Liver (tissue), 9 donors: ENCODE data around the gene TGIF1. TPM values are rescaled to one million over a fixed set of nuclear protein-coding genes. Genes with fewer than 3 reads are reported as not detected.
A peak's percentile ranks its signal among the peaks of the same experiment; 100 is the strongest.

ENCODE experiments used
- DNase-seq: peaks from one replicate; pipeline ENCODE4 v3.0.0-alpha.2; 2017; ENCODE audit warnings: low spot score
- H3K27ac ChIP-seq, 2 donors: one replicate each; pipeline ENCODE4 v1.7.0; 2013; ENCODE audit warnings: inconsistent platforms in 2 of 2, low read length in 2 of 2, control low read depth in 1 of 2, low read depth in 1 of 2, mild to moderate bottlenecking in 1 of 2
- H3K27me3 ChIP-seq, 4 donors: one replicate each; pipeline versions ENCODE4 v1.6.1 to v1.7.0; 2013; ENCODE audit warnings: low read length in 3 of 4, inconsistent platforms in 1 of 4, mild to moderate bottlenecking in 1 of 4, moderate library complexity in 1 of 4; ENCODE audit not compliant: control insufficient read depth in 4 of 4, insufficient read depth in 4 of 4
- H3K36me3 ChIP-seq, 4 donors: one replicate each; pipeline versions ENCODE4 v1.6.1 to v1.7.0; 2013; ENCODE audit warnings: low read length in 3 of 4, mild to moderate bottlenecking in 3 of 4, low read depth in 1 of 4, moderate library complexity in 1 of 4; ENCODE audit not compliant: control insufficient read depth in 4 of 4, insufficient read depth in 3 of 4
- H3K4me1 ChIP-seq, 4 donors: one replicate each; pipeline versions ENCODE4 v1.6.1 to v1.7.0; 2013; ENCODE audit warnings: low read length in 3 of 4, mild to moderate bottlenecking in 3 of 4, moderate library complexity in 1 of 4; ENCODE audit not compliant: control insufficient read depth in 4 of 4, insufficient read depth in 4 of 4
- H3K4me3 ChIP-seq, 3 donors: one replicate each; pipeline versions ENCODE4 v1.6.1 to v1.7.0; 2013; ENCODE audit warnings: low read length in 3 of 3, control low read depth in 1 of 3, low read depth in 1 of 3, mild to moderate bottlenecking in 1 of 3
- H3K9ac ChIP-seq, 2 donors: one replicate each; pipeline ENCODE4 v1.7.0; 2013; ENCODE audit warnings: low read length in 2 of 2, mild to moderate bottlenecking in 2 of 2, moderate library complexity in 2 of 2, control low read depth in 1 of 2, low read depth in 1 of 2
- H3K9me3 ChIP-seq, 4 donors: one replicate each; pipeline versions ENCODE4 v1.6.1 to v1.7.0; 2013; ENCODE audit warnings: low read length in 3 of 4; ENCODE audit not compliant: control insufficient read depth in 4 of 4
- ATF3 ChIP-seq: IDR thresholded peaks from 2 replicates; pipeline ENCODE4 v1.6.1; 2016; ENCODE audit warnings: antibody characterized with exemption
- CTCF ChIP-seq: fragments of 150-350 bp; IDR thresholded peaks from 2 replicates; pipeline ENCODE4 v1.5.1; 2017; ENCODE audit warnings: improper control_type of control experiment, low read depth, low read length; ENCODE audit not compliant: missing input control
- EGR1 ChIP-seq, 2 donors: IDR thresholded peaks; 2 replicates each; pipeline ENCODE4 v1.6.1; 2016 to 2018; ENCODE audit warnings: antibody characterized with exemption in 2 of 2, low read depth in 2 of 2
- FOXA1 ChIP-seq: IDR thresholded peaks from 2 replicates; pipeline ENCODE4 v1.6.1; 2016; ENCODE audit warnings: antibody characterized with exemption
- FOXA2 ChIP-seq: IDR thresholded peaks from 2 replicates; pipeline ENCODE4 v1.6.1; 2016; ENCODE audit warnings: antibody characterized with exemption
- GABPA ChIP-seq, 2 donors: IDR thresholded peaks in 1 of 2; conservative IDR thresholded peaks in 1 of 2; 2 replicates each; pipeline ENCODE4 v1.6.1; 2016; ENCODE audit warnings: antibody characterized with exemption in 2 of 2, mild to moderate bottlenecking in 1 of 2, moderate library complexity in 1 of 2
- HNF4A ChIP-seq, 2 donors: conservative IDR thresholded peaks; 2 replicates each; pipeline ENCODE4 v1.6.1; 2016; ENCODE audit warnings: antibody characterized with exemption in 2 of 2, mild to moderate bottlenecking in 2 of 2
- HNF4G ChIP-seq: IDR thresholded peaks from 2 replicates; pipeline ENCODE4 v1.6.1; 2016; ENCODE audit warnings: antibody characterized with exemption
- JUND ChIP-seq, 2 donors: IDR thresholded peaks; 2 replicates each; pipeline ENCODE4 v1.6.1; 2016; ENCODE audit warnings: antibody characterized with exemption in 2 of 2
- MAX ChIP-seq: IDR thresholded peaks from 2 replicates; pipeline ENCODE4 v1.6.1; 2016; ENCODE audit warnings: antibody characterized with exemption
- NR2F2 ChIP-seq: IDR thresholded peaks from 2 replicates; pipeline ENCODE4 v1.6.1; 2016; ENCODE audit warnings: antibody characterized with exemption
- RAD21 ChIP-seq, 2 donors: IDR thresholded peaks; 2 replicates each; pipeline ENCODE4 v1.6.1; 2016; ENCODE audit warnings: antibody characterized with exemption in 2 of 2, mild to moderate bottlenecking in 2 of 2
- RXRA ChIP-seq, 2 donors: IDR thresholded peaks; 2 replicates each; pipeline ENCODE4 v1.6.1; 2017 to 2018; ENCODE audit warnings: antibody characterized with exemption in 2 of 2, mild to moderate bottlenecking in 1 of 2
- SP1 ChIP-seq: IDR thresholded peaks from 2 replicates; pipeline ENCODE4 v1.6.1; 2018; ENCODE audit warnings: antibody characterized with exemption, mild to moderate bottlenecking
- TAF1 ChIP-seq: conservative IDR thresholded peaks from 2 replicates; pipeline ENCODE4 v1.6.1; 2016; ENCODE audit warnings: antibody characterized with exemption, mild to moderate bottlenecking
- YY1 ChIP-seq: IDR thresholded peaks from 2 replicates; pipeline ENCODE4 v1.6.1; 2016; ENCODE audit warnings: antibody characterized with exemption, mild to moderate bottlenecking
- ZBTB33 ChIP-seq: IDR thresholded peaks from 2 replicates; pipeline ENCODE4 v1.6.1; 2016; ENCODE audit warnings: antibody characterized with exemption
- WGBS: extraction: QIAGEN DNeasy Blood & Tissue Kit; methylation state at CpG from one replicate; pipeline ENCODE4 v1.1.7; 2013; 5-methylcytosine and 5-hydroxymethylcytosine counted together
- polyA plus RNA-seq, 2 donors: library from polyadenylated mRNA; stranded (reverse) in 1 of 2; unstranded in 1 of 2; fragments of 200-250 nt in 1 of 2; fragments of >200 nt in 1 of 2; fragmentation: Nextera tagmentation in 1 of 2; extraction: Ambion mirVana in 1 of 2; gene quantifications; one replicate each; pipeline versions ENCODE4 v1.2.1 to v1.2.3, GENCODE V29; 2013 to 2015
- total RNA-seq, 2 donors: library from RNA; depleted of rRNA; stranded (reverse); fragments of >200 nt; gene quantifications; one replicate each; pipeline ENCODE4 v1.2.3, GENCODE V29; 2014
- donor health status: healthy.
- donor health status: healthy.
- donor health status: healthy.
- donor health status: healthy.
- donor health status: healthy.

TGIF1 gene
- total and polyA plus RNA-seq, 4 donors, result 13.1 to 26.4 (median 18.4) TPM

GRCh38 chr18:3427944-3428343 lies 22.0 kb upstream of the TGIF1 start:
- H3K4me1 ChIP-seq, result no peaks in the 10 kb centered on the region
- TF ChIP-seq TAF1, result no peak
- no peak for TF ChIP-seq ATF3
- no peak for TF ChIP-seq NR2F2
- no peak for TF ChIP-seq ZBTB33
- no peak for TF ChIP-seq HNF4G
- no peak for TF ChIP-seq FOXA1
- no peak for TF ChIP-seq SP1
- no peak for TF ChIP-seq JUND (IDR thresholded peaks at IDR 0.05)
- TF ChIP-seq MAX, result no peak
- TF ChIP-seq RXRA (IDR thresholded peaks at IDR 0.05), result no peak
- no peak for TF ChIP-seq CTCF
- no peak for TF ChIP-seq YY1
- no peak for TF ChIP-seq HNF4A (conservative IDR thresholded peaks at IDR 0.05)
- TF ChIP-seq RAD21 (IDR thresholded peaks at IDR 0.05), result no peak
- 88% methylated on average over 5 of the region's 5 CpGs for WGBS
- H3K27ac ChIP-seq, result no peak overlapping the region
- H3K9ac ChIP-seq, result no peak overlapping the region
- DNase-seq, result no peak
- H3K9me3 ChIP-seq, result no peaks in the 10 kb centered on the region
- no peaks in the 10 kb centered on the region for H3K36me3 ChIP-seq
- no peak overlapping the region for H3K4me3 ChIP-seq
- H3K27me3 ChIP-seq, result no peaks in the 10 kb centered on the region

- no peaks in the 10 kb centered on the region for H3K4me1 ChIP-seq
- no peak overlapping the region for H3K4me3 ChIP-seq
- H3K9ac ChIP-seq, result no peak overlapping the region
- WGBS, result 96% methylated on average over 3 of the region's 3 CpGs
- H3K27me3 ChIP-seq, result no peaks in the 10 kb centered on the region
- no peaks in the 10 kb centered on the region for H3K9me3 ChIP-seq
- no peak overlapping the region for H3K27ac ChIP-seq
- DNase-seq, result no peak
- no peaks in the 10 kb centered on the region for H3K36me3 ChIP-seq
- no peak for TF ChIP-seq SP1
- TF ChIP-seq JUND (IDR thresholded peaks at IDR 0.05), result no peak
- no peak for TF ChIP-seq NR2F2
- TF ChIP-seq RAD21 (IDR thresholded peaks at IDR 0.05), result no peak
- TF ChIP-seq EGR1 (IDR thresholded peaks at IDR 0.05; ENCODE audit: low read depth in 2 of 2), result no peak
- no peak for TF ChIP-seq YY1
- TF ChIP-seq RXRA (IDR thresholded peaks at IDR 0.05), result no peak
- no peak for TF ChIP-seq FOXA2
- TF ChIP-seq HNF4G, result no peak
Measured at GRCh38 chr18:3429121-3429520, 20.9 kb upstream of the TGIF1 start.

GRCh38 chr18:3434685-3435084 lies 15.3 kb upstream of the TGIF1 start:
- Histone ChIP-seq H3K27ac (no peak overlapping the region), H3K36me3 (no peaks in the 10 kb centered on the region), H3K9me3 (no peaks in the 10 kb centered on the region), H3K27me3 (no peaks in the 10 kb centered on the region), H3K4me3 (no peak overlapping the region), H3K4me1 (peaks cover 0 to 7% (median 4%) of the 10 kb centered on the region in 4 donors), H3K9ac (no peak overlapping the region)
- whole genome bisulfite sequencing, result 33% methylated on average over 4 of the region's 4 CpGs
- DNase-seq, result no peak
- TF ChIP-seq FOXA1 (no peak), ZBTB33 (no peak), RAD21 (IDR thresholded peaks at IDR 0.05) (peak; percentile 5 to 38), GABPA (IDR thresholded peaks at IDR 0.05 in 1 of 2, conservative IDR thresholded peaks at IDR 0.05 in 1 of 2) (no peak), NR2F2 (peak; percentile 92), SP1 (peak; percentile 32), TAF1 (no peak), HNF4G (no peak), ATF3 (no peak), RXRA (IDR thresholded peaks at IDR 0.05) (peak; percentile 54 to 64), FOXA2 (no peak), MAX (peak; percentile 20), YY1 (no peak), EGR1 (IDR thresholded peaks at IDR 0.05; ENCODE audit: low read depth in 2 of 2) (no peak), HNF4A (conservative IDR thresholded peaks at IDR 0.05) (peak in 1 of 2 donors; percentile 40)
